HEK293 (cell line): ENCODE results near the gene ARHGAP30.

Source experiments
- CTCF ChIA-PET: fragments of 350-600 bp; formaldehyde crosslinking; extraction: SDS; loops from one replicate; lab custom pipeline; 2021; ENCODE audit warnings: antibody characterized with exemption; lab: Yijun Ruan, JAX
- POLR2A ChIA-PET: fragments of 300-600 bp; formaldehyde crosslinking; extraction: SDS; loops from one replicate; lab custom pipeline; 2020; ENCODE audit warnings: antibody characterized with exemption, inconsistent platforms; lab: Yijun Ruan, JAX
- H3K27ac ChIP-seq: fragments of 200-500 bp; sonication (Bioruptor generic); 2 replicates; pipeline ENCODE4 v1.5.1; 2014; ENCODE audit warnings: low read depth, low read length, control low read depth, inconsistent platforms; ENCODE audit errors: extremely low read depth
- H3K36me3 ChIP-seq, 2 experiments: fragments of 200-500 bp in 1 of 2; sonication (Bioruptor generic) in 1 of 2; 1 replicate in 1 of 2; 2 replicates in 1 of 2; pipeline ENCODE4 v1.5.1; 2014 to 2017; ENCODE audit warnings: inconsistent platforms in 2 of 2, low read length in 2 of 2; ENCODE audit not compliant: control insufficient read depth in 2 of 2, insufficient read depth in 1 of 2
- H3K4me1 ChIP-seq: fragments of 200-500 bp; sonication (Bioruptor generic); 2 replicates; pipeline ENCODE4 v1.5.1; 2014; ENCODE audit warnings: mild to moderate bottlenecking, low read length, inconsistent platforms; ENCODE audit not compliant: control insufficient read depth, insufficient read depth
- H3K4me3 ChIP-seq: 2 replicates; pipeline ENCODE4 v1.5.1; 2011; ENCODE audit warnings: low read depth, mild to moderate bottlenecking, control low read depth, low read length, moderate library complexity
- H3K9me3 ChIP-seq: fragments of 200-500 bp; sonication (Bioruptor generic); 2 replicates; pipeline ENCODE4 v1.5.1; 2014; ENCODE audit warnings: low read depth, low read length, inconsistent platforms; ENCODE audit not compliant: control insufficient read depth, insufficient read depth
- ATF2 ChIP-seq: fragments of 450-650 bp; formaldehyde crosslinking; IDR thresholded peaks from 2 replicates; pipeline ENCODE4 v1.5.1; 2016; ENCODE audit warnings: missing biosample characterization, missing genetic modification characterization, low read depth
- GLI4 ChIP-seq: fragments of 450-650 bp; formaldehyde crosslinking; IDR thresholded peaks from 2 replicates; pipeline ENCODE4 v1.5.1; 2016; ENCODE audit warnings: missing biosample characterization, missing genetic modification characterization
- HOXD13 ChIP-seq: sonication (generic); formaldehyde crosslinking; IDR thresholded peaks from 2 replicates; pipeline ENCODE4 v1.8.0; 2022; ENCODE audit warnings: missing genetic modification reagents, borderline replicate concordance
- IKZF3 ChIP-seq: fragments of 450-650 bp; IDR thresholded peaks from 2 replicates; pipeline ENCODE4 v1.5.0; 2018; ENCODE audit warnings: missing biosample characterization, mild to moderate bottlenecking, missing genetic modification characterization, moderate library complexity
- KLF1 ChIP-seq: fragments of 450-650 bp; formaldehyde crosslinking; IDR thresholded peaks from 2 replicates; pipeline ENCODE4 v1.5.1; 2016; ENCODE audit warnings: missing biosample characterization, missing genetic modification characterization
- KLF17 ChIP-seq: fragments of 450-650 bp; formaldehyde crosslinking; IDR thresholded peaks from 2 replicates; pipeline ENCODE4 v1.5.1; 2016; ENCODE audit warnings: missing biosample characterization, missing genetic modification characterization
- KLF9 ChIP-seq: fragments of 450-650 bp; formaldehyde crosslinking; IDR thresholded peaks from 2 replicates; pipeline ENCODE4 v1.5.1; 2016; ENCODE audit warnings: missing biosample characterization, missing genetic modification characterization, low read depth
- SALL2 ChIP-seq: fragments of 450-650 bp; formaldehyde crosslinking; IDR thresholded peaks from 2 replicates; pipeline ENCODE4 v1.5.0; 2017; ENCODE audit warnings: missing biosample characterization, mild to moderate bottlenecking, missing genetic modification characterization, borderline replicate concordance
- SP2 ChIP-seq: fragments of 450-650 bp; formaldehyde crosslinking; IDR thresholded peaks from 2 replicates; pipeline ENCODE4 v1.5.1; 2016; ENCODE audit warnings: missing biosample characterization, missing genetic modification characterization
- ZBTB26 ChIP-seq: fragments of 450-650 bp; formaldehyde crosslinking; optimal IDR thresholded peaks from 2 replicates; pipeline ENCODE3; 2016; ENCODE audit warnings: missing biosample characterization, mild to moderate bottlenecking, missing genetic modification characterization
- ZBTB48 ChIP-seq: fragments of 450-650 bp; formaldehyde crosslinking; IDR thresholded peaks from 2 replicates; pipeline ENCODE4 v1.5.1; 2016; ENCODE audit warnings: missing biosample characterization, missing genetic modification characterization
- ZFP69B ChIP-seq: fragments of 450-650 bp; formaldehyde crosslinking; IDR thresholded peaks from 2 replicates; pipeline ENCODE4 v1.5.1; 2016; ENCODE audit warnings: missing biosample characterization, missing genetic modification characterization
- ZNF112 ChIP-seq: fragments of 450-650 bp; formaldehyde crosslinking; IDR thresholded peaks from 2 replicates; pipeline ENCODE4 v1.5.0; 2017; ENCODE audit warnings: missing biosample characterization, missing genetic modification characterization
- ZNF16 ChIP-seq: fragments of 450-650 bp; formaldehyde crosslinking; IDR thresholded peaks from 2 replicates; pipeline ENCODE4 v1.5.1; 2016; ENCODE audit warnings: low read depth, missing biosample characterization, missing genetic modification characterization
- ZNF175 ChIP-seq: fragments of 450-650 bp; formaldehyde crosslinking; IDR thresholded peaks from 2 replicates; pipeline ENCODE4 v1.5.1; 2016; ENCODE audit warnings: missing biosample characterization, missing genetic modification characterization
- ZNF280D ChIP-seq: fragments of 450-650 bp; formaldehyde crosslinking; IDR thresholded peaks from 2 replicates; pipeline ENCODE4 v1.5.1; 2016; ENCODE audit warnings: missing biosample characterization, missing genetic modification characterization
- ZNF341 ChIP-seq: fragments of 450-650 bp; formaldehyde crosslinking; IDR thresholded peaks from 2 replicates; pipeline ENCODE4; 2016; ENCODE audit warnings: low read depth, missing biosample characterization, missing genetic modification characterization
- ZNF391 ChIP-seq: fragments of 450-650 bp; formaldehyde crosslinking; IDR thresholded peaks from 2 replicates; pipeline ENCODE4 v1.5.1; 2016; ENCODE audit warnings: low read depth, missing biosample characterization, missing genetic modification characterization, borderline replicate concordance
- ZNF394 ChIP-seq: fragments of 450-650 bp; formaldehyde crosslinking; IDR thresholded peaks from 2 replicates; pipeline ENCODE4 v1.5.1; 2016; ENCODE audit warnings: missing biosample characterization, missing genetic modification characterization, mild to moderate bottlenecking, moderate library complexity, borderline replicate concordance
- ZNF449 ChIP-seq: fragments of 450-650 bp; formaldehyde crosslinking; IDR thresholded peaks from 2 replicates; pipeline ENCODE4 v1.5.1; 2017; ENCODE audit warnings: missing biosample characterization, mild to moderate bottlenecking, missing genetic modification characterization, moderate library complexity
- ZNF544 ChIP-seq: fragments of 450-650 bp; formaldehyde crosslinking; IDR thresholded peaks from 2 replicates; pipeline ENCODE4 v1.5.0; 2017; ENCODE audit warnings: missing biosample characterization, missing genetic modification characterization
- ZNF580 ChIP-seq: fragments of 450-650 bp; formaldehyde crosslinking; IDR thresholded peaks from 2 replicates; pipeline ENCODE4 v1.5.1; 2016; ENCODE audit warnings: missing biosample characterization, missing genetic modification characterization
- ZNF629 ChIP-seq: fragments of 450-650 bp; formaldehyde crosslinking; IDR thresholded peaks from 2 replicates; pipeline ENCODE4 v1.5.1; 2017; ENCODE audit warnings: missing biosample characterization, missing genetic modification characterization

The ARHGAP30 gene

GRCh38 chr1:161046605-161047228 is 23.0 kb downstream of the ARHGAP30 start:
- TF ChIP-seq ZNF16 (tag by site-specific recombination) (no peak), SP2 (tag by site-specific recombination) (no peak), KLF17 (tag by site-specific recombination) (no peak), ATF2 (no peak), ZNF394 (no peak)
- peaks cover 0 to 17% of the 10 kb centered on the region in 2 experiments; a peak in 1 of 3 replicates for H3K36me3 ChIP-seq
- ChIA-PET CTCF (interaction anchor here (0.6 to 4.6 kb wide), 11 partner anchors 9 to 269 kb away, joined by 3 to 27 read pairs (median 4); partner anchors contain the start of genes F11R, ITLN2 and KLHDC9), POLR2A (interaction anchor here (1.9 to 2.4 kb wide), 3 partner anchors 26 to 51 kb away, joined by 10 to 50 read pairs (median 14); partner anchors contain the start of genes F11R and KLHDC9)
- H3K9me3 ChIP-seq: no peaks in the 10 kb centered on the region
- 0 out of 2 replicates have a peak, but pooled peaks cover 4% of the 10 kb centered on the region for H3K4me1 ChIP-seq
- H3K27ac ChIP-seq: no peak overlapping the region; the same call in 1 of the 2 replicates
- H3K4me3 ChIP-seq: no peak overlapping the region

- peaks cover 3 to 24% of the 10 kb centered on the region in 2 experiments; a peak in 2 of 3 replicates for H3K36me3 ChIP-seq
- CTCF ChIA-PET: interaction anchor here (0.6 to 4.6 kb wide), 15 partner anchors 9 to 365 kb away, joined by 3 to 27 read pairs (median 3); partner anchors contain the start of genes F11R and KLHDC9
- TF ChIP-seq ZNF449 (tag by site-specific recombination): no peak
- no peak for TF ChIP-seq ZNF544
- TF ChIP-seq HOXD13 (CRISPR knock-in tag): no peak; the same call in 1 of the 2 replicates
- TF ChIP-seq ZNF175 (tag by site-specific recombination): no peak
- peak; percentile 32 for TF ChIP-seq ZBTB26
- TF ChIP-seq KLF9 (tag by site-specific recombination): peak; percentile 55; the same call in 1 of the 2 replicates
- peak; percentile 95 for TF ChIP-seq ZNF280D
- TF ChIP-seq ZNF112 (tag by site-specific recombination): no peak
- 0 out of 2 replicates have a peak, but pooled peaks have one; percentile 5 for TF ChIP-seq ZNF341
- peak; percentile 66; the same call in 1 of the 2 replicates for TF ChIP-seq ZNF580 (tag by site-specific recombination)
- TF ChIP-seq GLI4 (tag by site-specific recombination): no peak
- TF ChIP-seq ZNF629: peak; percentile 50
- TF ChIP-seq KLF1 (tag by site-specific recombination): no peak
- TF ChIP-seq ZBTB48 (tag by site-specific recombination): no peak
- TF ChIP-seq ZNF391 (tag by site-specific recombination): no peak
- 0 out of 2 replicates have a peak, but pooled peaks have one; percentile 12 for TF ChIP-seq ZFP69B
- no peak for TF ChIP-seq IKZF3
- TF ChIP-seq SALL2 (tag by site-specific recombination): no peak
Observed at GRCh38 chr1:161045736-161046604, 23.7 kb downstream of the ARHGAP30 start, which contains the start of gene USF1. Gene USF1 (minus strand): TSS chr1:161045977. CDS start chr1:161043275, 2,702 bp downstream.

More at GRCh38 chr1:161045736-161046604, 23.7 kb downstream of the ARHGAP30 start, which contains the start of gene USF1:
- Histone ChIP-seq H3K27ac (peak within 1 kb of the TSS; percentile 65), H3K4me3 (peak within 1 kb of the TSS; percentile 64), H3K9me3 (no peaks in the 10 kb centered on the region), H3K4me1 (0 out of 2 replicates have a peak, but pooled peaks cover 4% of the 10 kb centered on the region)
- POLR2A ChIA-PET: interaction anchor here (0.5 to 2.4 kb wide), 17 partner anchors 9 to 180 kb away, joined by 3 to 50 read pairs (median 4); partner anchors contain the start of genes B4GALT3, DEDD, F11R and KLHDC9
